GM21360 (cell line): ENCODE results near the gene FBXO31.
"Not testable (repeated sequence)": the region's sequence is repeated elsewhere in the genome, so short reads cannot be mapped to it uniquely, and the experiment has no call there.

ENCODE experiments used
- ATAC-seq: cut with Tn5 transposase; IDR thresholded peaks from one replicate; pipeline ENCODE4 v1.9.1; 2021; ENCODE audit warnings: mild to moderate bottlenecking, moderate library complexity; ENCODE audit not compliant: unreplicated experiment

FBXO31 gene

DNA sequence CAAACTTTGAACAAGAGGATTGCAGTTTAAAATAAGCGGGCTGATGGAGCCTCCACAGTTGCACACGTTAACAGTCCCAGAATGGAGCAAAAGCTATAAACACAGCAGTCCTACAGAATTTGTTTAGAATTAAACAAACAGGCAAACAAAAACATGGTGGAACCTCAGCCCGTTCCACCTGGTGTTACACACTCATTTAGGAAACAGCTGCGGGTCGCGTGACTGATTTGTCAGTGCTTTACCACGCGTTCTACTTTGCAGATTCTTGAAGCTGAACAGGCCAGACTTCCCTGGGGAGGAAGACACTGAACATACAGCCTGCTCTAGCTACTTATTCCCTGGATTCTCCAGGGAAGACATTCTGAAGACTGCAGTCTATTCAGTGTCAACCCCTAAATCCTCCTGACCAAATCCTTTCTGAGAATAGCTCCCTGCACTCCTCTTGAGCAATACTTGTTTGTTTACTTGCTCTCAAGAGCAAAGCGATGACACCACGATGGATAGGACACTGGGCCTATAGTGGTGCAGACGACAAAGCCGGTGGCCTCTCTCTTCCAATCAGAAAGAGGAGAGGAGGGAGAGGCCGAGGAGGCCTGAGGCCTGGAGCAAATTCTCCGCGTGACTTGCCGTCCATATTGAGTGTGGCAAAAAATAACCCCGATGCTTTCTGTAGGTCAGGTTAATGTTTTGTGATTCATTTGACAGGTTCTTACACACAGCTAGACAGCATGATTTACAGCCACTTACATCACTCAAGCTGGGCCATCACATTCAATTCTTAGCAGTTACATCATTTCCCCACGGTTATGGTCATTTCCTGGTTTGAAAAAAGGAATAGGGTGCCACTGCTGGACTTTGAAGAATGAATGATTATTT is 4.6 kb upstream of the FBXO31 start:
- ATAC-seq = peak; percentile 39

- not testable (repeated sequence) for ATAC-seq
Measured at GRCh38 chr16:87384875-87385167, 1.2 kb upstream of the FBXO31 start.

DNA sequence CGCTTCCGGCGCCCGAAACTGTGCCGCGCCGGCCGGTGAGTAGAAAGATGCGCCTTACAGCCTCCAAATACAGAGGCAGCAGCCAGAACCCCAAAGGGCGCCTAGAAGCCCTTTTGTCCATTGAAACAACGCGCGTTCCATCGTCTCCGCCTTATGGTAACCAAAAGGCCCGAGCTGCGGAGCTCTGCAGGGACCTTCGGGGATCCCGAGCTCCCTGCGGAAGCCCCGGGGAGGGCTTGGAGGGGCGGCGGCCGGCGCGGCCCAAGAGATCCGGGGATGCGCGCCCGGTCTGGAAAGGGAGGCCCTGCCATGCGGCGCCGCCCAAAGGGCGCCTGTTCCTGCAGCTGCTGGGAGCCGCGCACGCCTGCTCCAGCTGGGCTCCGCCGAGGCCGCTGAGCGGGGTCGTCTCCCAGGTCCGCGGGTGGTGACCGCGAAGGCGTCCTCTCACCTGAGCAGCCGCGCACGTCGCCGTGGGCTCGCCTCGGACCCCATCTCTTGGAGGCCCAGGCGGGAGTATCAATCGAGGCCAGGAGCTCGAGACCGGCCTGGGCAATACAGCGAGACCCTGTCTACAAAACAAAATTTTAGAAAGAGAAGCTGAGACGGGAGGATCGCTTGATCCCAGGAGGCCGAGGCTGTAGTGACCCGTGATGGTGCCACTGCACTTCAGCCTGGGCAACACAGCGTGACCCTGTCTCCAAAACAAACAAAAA is 742 bp upstream of the FBXO31 start:
- peak; percentile 8 for ATAC-seq

GRCh38 chr16:87382023-87382785 is 1.4 kb downstream of the FBXO31 start:
- no peak for ATAC-seq

- no peak for ATAC-seq
Measured at GRCh38 chr16:87380881-87381280, 2.7 kb downstream of the FBXO31 start.

DNA sequence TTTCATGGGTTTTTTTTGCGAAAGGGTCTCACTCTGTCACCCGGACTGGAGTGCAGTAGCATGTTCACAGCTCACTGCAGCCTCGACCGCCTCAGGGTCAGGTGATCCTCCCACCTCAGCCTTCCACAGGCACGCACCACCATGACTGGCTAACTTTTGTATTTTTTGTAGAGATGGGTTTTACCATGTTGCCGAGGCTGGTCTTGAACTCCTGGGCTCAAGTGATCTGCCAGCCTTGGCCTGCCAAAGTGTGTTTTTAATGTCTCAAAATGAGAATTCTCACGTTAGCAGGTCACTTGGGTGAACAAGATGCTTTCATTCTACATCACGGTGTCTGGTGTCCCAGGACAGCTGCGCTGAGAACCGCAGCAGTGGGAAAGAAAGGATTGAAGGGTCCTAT is 3.2 kb downstream of the FBXO31 start:
- no peak for ATAC-seq

DNA sequence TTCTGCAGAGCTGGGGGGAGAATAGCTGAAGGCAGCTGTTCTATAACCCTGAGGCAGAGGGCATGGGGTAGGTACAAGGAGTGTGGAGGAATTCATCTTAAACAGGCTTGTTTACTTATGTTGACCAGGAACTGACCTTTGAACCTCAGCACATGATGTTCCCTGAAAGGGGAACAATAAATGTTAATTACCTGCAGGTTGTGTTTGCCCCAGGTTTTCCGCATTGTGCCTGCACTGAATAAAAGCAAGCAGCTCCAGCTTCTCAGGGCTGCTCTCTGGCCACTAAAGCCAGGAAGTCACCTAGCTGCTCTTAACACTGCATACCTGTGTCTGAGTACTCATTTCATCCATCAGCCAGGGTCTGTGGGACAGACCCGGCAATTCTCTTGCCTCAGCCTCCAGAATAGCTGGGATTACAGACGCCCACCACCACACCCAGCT is 4.2 kb downstream of the FBXO31 start:
- not testable (repeated sequence) for ATAC-seq

GRCh38 chr16:87376660-87377059 is 6.9 kb downstream of the FBXO31 start:
- no peak for ATAC-seq

DNA sequence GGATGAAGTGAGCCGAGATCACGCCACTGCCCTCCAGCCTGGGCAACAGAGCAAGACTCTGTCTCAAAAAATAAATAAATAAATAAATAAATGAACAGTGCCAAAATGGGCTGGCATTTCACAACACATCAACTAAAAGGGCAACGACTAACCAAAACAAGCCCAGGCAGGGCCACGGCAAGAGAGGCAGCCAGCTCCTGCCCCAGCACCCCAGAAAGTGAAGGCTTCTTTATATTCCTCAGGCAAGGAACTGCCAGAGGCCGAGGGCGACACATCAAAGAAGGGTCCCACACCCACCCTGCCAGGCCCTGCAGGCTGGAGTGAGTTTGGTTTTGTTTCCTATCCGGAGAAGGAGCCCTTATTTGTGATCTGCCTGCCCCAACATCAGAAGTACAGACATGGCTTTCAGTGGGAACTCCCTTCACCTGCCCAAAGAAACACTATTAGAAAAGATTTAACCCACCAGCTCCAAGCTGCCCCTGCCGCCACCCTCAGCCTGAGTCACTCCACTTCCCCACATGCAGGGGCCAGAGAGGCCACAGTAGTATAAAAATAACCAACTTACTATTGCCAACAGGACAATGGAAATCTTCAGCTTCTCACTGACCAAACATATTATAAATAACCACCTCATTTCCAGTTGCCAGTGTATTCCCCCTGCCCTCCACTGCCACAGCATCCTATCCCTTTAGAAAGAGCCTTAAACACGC is 8.0 kb downstream of the FBXO31 start:
- ATAC-seq = no peak

- no peak for ATAC-seq
Measured at GRCh38 chr16:87374313-87374712, 9.3 kb downstream of the FBXO31 start.

GRCh38 chr16:87372305-87372704 is 11.3 kb downstream of the FBXO31 start:
- no peak for ATAC-seq

GRCh38 chr16:87371261-87371866 is 12.2 kb downstream of the FBXO31 start:
- no peak for ATAC-seq

DNA sequence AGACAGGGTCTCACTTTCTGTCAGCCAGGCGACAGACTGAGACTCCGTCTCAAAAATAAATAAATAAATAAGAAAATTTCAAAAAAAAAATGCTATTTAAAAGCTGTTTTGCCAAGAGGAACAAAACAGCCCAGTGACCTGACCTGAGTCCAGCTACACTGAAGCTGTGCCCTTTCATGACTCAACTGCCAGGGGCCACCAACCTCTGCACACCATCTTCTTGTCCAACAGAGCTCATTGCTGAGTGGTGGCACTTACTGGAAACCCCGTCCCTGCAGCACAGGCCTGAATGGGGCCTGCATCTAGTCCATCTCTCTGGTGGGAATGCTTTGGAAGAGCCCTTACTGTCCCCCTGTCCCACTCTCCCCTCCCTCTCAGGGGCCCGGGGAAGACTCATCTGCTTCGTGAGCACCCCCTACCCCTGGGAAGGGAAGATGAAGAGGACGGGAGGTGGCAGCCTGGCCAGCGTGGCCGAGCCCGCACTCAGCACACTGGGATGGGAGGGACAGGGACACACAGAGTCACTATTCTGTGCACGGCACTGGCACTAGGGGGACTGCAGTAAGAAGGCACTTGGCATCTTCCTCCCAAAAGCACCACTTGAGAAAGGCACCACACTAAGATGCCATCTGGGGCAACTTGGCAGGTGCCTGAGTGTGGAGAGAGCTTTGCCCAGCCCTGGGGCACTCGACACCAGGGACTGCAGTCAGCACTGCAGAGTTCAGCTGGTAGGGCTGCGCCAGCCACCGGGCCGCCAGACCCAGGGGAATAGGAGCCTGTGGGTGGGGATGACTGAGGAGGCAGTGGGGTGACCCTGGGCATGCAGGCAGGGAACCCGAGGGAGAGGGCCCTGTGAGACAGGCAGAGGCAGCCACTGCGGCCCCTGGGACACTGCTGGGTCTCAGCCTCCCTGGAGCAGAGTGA is 13.5 kb downstream of the FBXO31 start:
- ATAC-seq = no peak

DNA sequence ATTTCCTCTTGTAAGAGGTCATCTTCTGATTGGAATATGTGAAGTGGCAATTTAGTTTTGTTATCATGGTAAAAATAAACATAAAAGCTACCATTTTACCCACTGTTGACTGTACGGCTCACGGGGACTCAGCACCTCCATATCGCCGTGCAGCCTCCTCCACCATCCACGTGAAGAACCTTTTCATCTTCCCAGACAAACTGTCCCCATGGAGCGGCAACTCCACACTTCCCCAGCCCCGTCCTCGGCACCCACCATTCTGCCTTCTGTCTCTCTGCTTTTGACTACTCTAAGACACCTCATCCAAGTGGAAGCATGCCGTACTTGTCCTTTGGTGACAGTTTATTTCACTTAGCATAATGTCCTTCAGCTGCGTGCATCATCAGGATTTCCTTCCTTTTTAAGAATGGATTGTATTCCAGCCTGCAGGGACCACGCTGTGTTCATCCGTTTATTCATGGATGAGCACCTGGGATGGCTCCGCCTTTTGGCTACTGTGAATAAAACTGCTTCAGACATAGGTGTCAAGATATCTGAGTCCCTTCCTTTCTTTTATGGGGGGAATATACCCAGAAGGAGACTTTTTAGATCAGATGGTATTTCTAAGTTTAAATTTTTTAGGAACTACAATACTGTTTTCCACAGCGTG is 14.3 kb downstream of the FBXO31 start:
- ATAC-seq = no peak

- ATAC-seq = no peak
Measured at GRCh38 chr16:87368029-87368770, 15.4 kb downstream of the FBXO31 start.

DNA sequence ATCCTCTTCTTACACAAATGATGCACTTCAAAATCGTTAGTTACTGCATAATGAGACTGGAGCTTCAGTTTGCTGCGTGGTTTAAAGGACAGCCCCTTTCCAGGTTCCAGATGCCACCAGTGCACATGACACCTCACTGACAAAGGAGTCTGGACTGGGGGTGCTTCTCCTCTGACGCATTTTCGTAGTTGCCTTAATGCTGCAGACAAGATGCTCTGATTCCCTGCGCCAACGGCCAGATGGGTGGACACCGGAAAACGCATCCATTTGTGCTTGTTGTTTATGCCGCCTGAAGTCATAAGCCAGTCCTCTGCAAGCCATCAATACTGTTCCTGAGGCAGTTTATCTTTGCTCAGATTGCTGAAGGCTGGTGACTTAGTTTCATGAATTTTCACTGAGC is 16.0 kb downstream of the FBXO31 start:
- ATAC-seq = no peak

GRCh38 chr16:87366930-87367329 is 16.6 kb downstream of the FBXO31 start:
- ATAC-seq = no peak

DNA sequence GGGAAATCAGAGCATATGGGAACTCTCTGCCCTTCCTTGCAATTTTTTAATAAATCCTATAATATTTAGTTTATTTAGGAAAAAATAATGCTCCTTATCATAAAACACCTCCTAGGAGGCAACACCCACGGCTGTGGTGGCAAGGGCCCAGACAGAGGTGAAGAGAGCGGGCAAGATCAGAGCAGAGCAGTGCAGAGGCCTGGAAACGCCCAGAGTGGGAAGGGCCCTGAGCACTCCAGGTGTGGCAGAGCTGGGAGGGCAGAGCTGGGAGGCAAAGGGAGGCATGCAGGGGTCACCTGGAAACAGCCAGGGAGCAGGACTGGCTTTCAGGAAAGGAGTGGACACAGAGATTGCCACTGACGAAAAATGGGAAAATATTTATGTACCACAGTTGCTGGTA is 17.3 kb downstream of the FBXO31 start:
- no peak for ATAC-seq
